GM18951 (cell line): ENCODE data around the gene ARHGAP9.
"Not testable (repeated sequence)": the region's sequence is repeated elsewhere in the genome, so short reads cannot be mapped to it uniquely, and the experiment has no call there.

Experiments used
- POLR2A ChIP-seq: IDR thresholded peaks from 4 replicates; pipeline ENCODE4 v1.6.1; 2011; ENCODE audit warnings: mild to moderate bottlenecking; ENCODE audit not compliant: insufficient read length, insufficient read depth; ENCODE audit errors: extremely low read depth
- in situ Hi-C: fragments of 300-500 bp; cut with MboI; formaldehyde crosslinking; loops from one replicate; pipeline ENCODE4 v1.12.0; 2022; ENCODE audit warnings: low sequenced_read_pairs, mixed read lengths, inconsistent platforms; ENCODE audit not compliant: unreplicated experiment

The ARHGAP9 gene

GRCh38 chr12:57513266-57513665 lies 33.6 kb upstream of the ARHGAP9 start:
- no peak for TF ChIP-seq POLR2A
- in situ Hi-C loops = no loop called here

DNA sequence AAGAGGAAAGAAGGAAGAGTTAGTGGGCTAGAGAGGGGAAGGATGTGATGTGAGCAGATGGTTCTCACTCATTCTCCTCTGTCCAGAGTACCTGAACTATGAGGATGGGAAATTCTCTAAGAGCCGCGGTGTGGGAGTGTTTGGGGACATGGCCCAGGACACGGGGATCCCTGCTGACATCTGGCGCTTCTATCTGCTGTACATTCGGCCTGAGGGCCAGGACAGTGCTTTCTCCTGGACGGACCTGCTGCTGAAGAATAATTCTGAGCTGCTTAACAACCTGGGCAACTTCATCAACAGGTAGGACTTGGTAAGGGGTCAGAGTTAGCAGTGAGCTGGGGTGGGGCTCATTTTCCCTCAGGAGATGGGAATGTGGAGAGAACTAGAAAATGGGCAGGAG lies 33.0 kb upstream of the ARHGAP9 start:
- in situ Hi-C loops = no loop called here
- TF ChIP-seq POLR2A = no peak

DNA sequence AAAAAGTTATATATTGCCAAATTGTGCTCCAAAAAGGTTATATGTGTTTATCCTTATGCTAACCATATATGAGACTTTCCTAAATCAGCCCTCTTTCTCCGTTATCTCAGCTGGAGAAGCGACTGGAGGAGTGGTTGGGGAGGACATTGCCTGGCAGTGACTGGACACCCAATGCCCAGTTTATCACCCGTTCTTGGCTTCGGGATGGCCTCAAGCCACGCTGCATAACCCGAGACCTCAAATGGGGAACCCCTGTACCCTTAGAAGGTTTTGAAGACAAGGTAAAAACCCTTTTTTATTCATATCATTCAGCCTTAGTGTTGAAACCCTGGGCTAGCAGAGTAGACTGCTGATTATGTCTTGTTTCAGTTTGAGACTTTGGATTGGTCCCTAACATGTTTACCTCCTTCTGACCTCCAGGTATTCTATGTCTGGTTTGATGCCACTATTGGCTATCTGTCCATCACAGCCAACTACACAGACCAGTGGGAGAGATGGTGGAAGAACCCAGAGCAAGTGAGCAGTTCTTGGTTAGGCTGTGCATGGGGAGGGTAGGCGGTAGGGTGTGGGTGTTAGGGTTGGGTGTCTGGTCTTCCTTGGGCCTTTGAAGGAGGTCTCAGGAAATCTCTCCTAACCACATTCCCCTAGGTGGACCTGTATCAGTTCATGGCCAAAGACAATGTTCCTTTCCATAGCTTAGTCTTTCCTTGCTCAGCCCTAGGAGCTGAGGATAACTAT lies 32.1 kb upstream of the ARHGAP9 start:
- in situ Hi-C loops = no loop called here
- no peak for TF ChIP-seq POLR2A

DNA sequence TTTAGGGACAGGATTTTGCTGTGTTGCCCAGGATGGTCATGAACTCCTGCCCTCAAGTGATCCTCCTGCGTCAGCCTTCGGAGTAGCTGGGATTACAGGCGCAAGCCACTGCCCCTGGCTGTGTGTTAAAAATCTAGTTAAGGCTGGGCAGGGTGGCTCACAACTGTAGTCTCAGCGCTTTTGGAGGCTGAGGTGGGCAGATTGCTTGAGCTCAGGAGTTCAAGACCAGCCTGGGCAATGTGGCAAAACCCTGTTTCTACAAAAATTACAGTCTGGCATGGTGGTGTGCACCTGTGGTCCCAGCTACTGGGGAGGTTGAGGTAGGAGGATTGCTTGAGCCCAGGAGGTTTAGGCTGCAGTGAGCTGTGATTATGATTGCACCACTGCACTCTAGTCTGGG lies 31.5 kb upstream of the ARHGAP9 start:
- in situ Hi-C loops = no loop called here
- TF ChIP-seq POLR2A = no peak

DNA sequence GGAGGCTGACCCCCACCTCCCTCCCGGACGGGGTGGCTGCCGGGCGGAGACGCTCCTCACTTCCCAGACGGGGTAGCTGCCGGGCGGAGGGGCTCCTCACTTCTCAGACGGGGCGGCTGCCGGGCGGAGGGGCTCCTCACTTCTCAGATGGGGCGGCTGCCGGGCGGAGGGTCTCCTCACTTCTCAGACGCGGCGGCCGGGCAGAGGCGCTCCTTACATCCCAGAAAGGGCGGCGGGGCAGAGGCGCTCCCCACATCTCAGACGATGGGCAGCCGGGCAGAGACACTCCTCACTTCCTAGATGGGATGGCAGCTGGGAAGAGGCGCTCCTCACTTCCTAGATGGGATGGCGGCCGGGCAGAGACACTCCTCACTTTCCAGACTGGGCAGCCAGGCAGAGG lies 28.1 kb upstream of the ARHGAP9 start:
- in situ Hi-C loops = not testable (repeated sequence)

DNA sequence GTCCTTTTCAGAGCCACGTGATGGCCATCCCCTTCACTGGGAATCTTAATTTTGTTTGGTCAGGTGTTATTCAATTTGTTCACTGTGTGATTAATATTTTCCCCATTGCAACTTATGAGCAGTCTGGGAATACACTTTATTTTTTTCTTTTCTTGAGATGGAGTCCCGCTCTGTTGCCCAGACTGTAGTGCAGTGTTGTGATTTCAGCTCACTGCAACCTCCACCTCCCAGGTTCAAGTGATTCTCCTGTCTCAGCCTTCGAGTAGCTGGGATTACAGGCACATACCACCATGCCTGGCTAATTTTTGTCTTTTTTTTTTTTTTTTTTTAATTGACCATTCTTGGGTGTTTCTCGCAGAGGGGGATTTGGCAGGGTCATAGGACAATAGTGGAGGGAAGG lies 26.9 kb upstream of the ARHGAP9 start:
- in situ Hi-C loops = not testable (repeated sequence)

- in situ Hi-C loops = not testable (repeated sequence)
Measured at GRCh38 chr12:57502311-57502969, 22.8 kb upstream of the ARHGAP9 start.

GRCh38 chr12:57500213-57500612 lies 20.5 kb upstream of the ARHGAP9 start:
- TF ChIP-seq POLR2A = no peak
- in situ Hi-C loops = no loop called here

GRCh38 chr12:57498571-57498970 lies 18.9 kb upstream of the ARHGAP9 start:
- TF ChIP-seq POLR2A = no peak
- in situ Hi-C loops = no loop called here

DNA sequence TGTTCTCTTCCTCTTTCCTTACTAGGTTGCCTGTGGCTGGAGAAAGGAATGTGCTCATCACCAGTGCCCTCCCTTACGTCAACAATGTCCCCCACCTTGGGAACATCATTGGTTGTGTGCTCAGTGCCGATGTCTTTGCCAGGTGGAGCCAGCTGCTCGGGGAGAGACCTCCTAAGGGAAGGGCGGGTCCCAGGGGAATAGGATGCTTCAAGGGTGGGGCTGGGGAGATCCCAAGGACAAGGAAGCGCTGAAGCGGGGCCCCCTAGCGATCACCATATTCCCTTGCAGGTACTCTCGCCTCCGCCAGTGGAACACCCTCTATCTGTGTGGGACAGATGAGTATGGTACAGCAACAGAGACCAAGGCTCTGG lies 18.5 kb upstream of the ARHGAP9 start:
- in situ Hi-C loops = no loop called here
- no peak for TF ChIP-seq POLR2A

GRCh38 chr12:57497223-57498131 lies 17.8 kb upstream of the ARHGAP9 start:
- in situ Hi-C loops = no loop called here

GRCh38 chr12:57496822-57497221 lies 17.2 kb upstream of the ARHGAP9 start:
- in situ Hi-C loops = no loop called here
- no peak for TF ChIP-seq POLR2A

More at GRCh38 chr12:57497223-57498131, 17.8 kb upstream of the ARHGAP9 start:
- no peak for TF ChIP-seq POLR2A

GRCh38 chr12:57495051-57495701 lies 15.5 kb upstream of the ARHGAP9 start:
- in situ Hi-C loops = not testable (repeated sequence)
